CD4-positive, alpha-beta T cell treated with Interferon alpha-2 for 1 hour (primary cell): ENCODE results near the gene CXCL14.

ENCODE experiments used
- DNase-seq, 2 donors: peaks; one replicate each; pipeline ENCODE4 v3.0.0-alpha.2; 2020 to 2022

The CXCL14 gene

GRCh38 chr5:135578685-135579341, at the start of gene CXCL14:
Gene CXCL14, minus strand, starts transcription at chr5:135578991. Its CDS starts 213 bp downstream, at chr5:135578778.
- DNase-seq, result peak in 1 of 2 donors; percentile 24

- no peak for DNase-seq
These were observed 47.8 kb upstream of the CXCL14 start for GRCh38 chr5:135626636-135627035.

GRCh38 chr5:135625961-135626360, 47.2 kb upstream of the CXCL14 start:
- no peak for DNase-seq

- DNase-seq, result no peak
These were observed 46.7 kb upstream of the CXCL14 start for GRCh38 chr5:135625486-135625885.

- no peak for DNase-seq
These were observed 46.3 kb upstream of the CXCL14 start for GRCh38 chr5:135625061-135625460.

- DNase-seq, result no peak
These were observed 44.5 kb upstream of the CXCL14 start for GRCh38 chr5:135623186-135623715.

- DNase-seq, result no peak
These were observed 36.9 kb upstream of the CXCL14 start for GRCh38 chr5:135615581-135616260.

- DNase-seq, result no peak
These were observed 36.4 kb upstream of the CXCL14 start for GRCh38 chr5:135615171-135615570.

GRCh38 chr5:135609981-135610380, 31.2 kb upstream of the CXCL14 start:
- no peak for DNase-seq

GRCh38 chr5:135608761-135609443, 30.1 kb upstream of the CXCL14 start:
- no peak for DNase-seq

GRCh38 chr5:135608361-135608760, 29.6 kb upstream of the CXCL14 start:
- DNase-seq, result no peak

GRCh38 chr5:135606431-135606830, 27.6 kb upstream of the CXCL14 start:
- DNase-seq, result no peak

- no peak for DNase-seq
These were observed 26.4 kb upstream of the CXCL14 start for GRCh38 chr5:135605221-135605620.

- DNase-seq, result no peak
These were observed 25.3 kb upstream of the CXCL14 start for GRCh38 chr5:135604056-135604455.

- DNase-seq, result no peak
These were observed 24.3 kb upstream of the CXCL14 start for GRCh38 chr5:135602882-135603721.

GRCh38 chr5:135601466-135601865, 22.7 kb upstream of the CXCL14 start:
- no peak for DNase-seq

GRCh38 chr5:135600971-135601381, 22.2 kb upstream of the CXCL14 start:
- peak in 1 of 2 donors; percentile 3 for DNase-seq

- no peak for DNase-seq
These were observed 21.4 kb upstream of the CXCL14 start for GRCh38 chr5:135600152-135600570.

GRCh38 chr5:135599421-135600151, 20.8 kb upstream of the CXCL14 start:
- no peak for DNase-seq

- DNase-seq, result no peak
These were observed 20.1 kb upstream of the CXCL14 start for GRCh38 chr5:135598691-135599395.

GRCh38 chr5:135596788-135597187, 18.0 kb upstream of the CXCL14 start:
- DNase-seq, result no peak
